B cell (primary cell): ENCODE measurements around the gene NUDT6. TPM values are rescaled to one million over a fixed set of nuclear protein-coding genes. Genes with fewer than 3 reads are reported as not detected.

ENCODE experiments used
- ATAC-seq: fragments of 200-7000 bp; cut with Tn5 transposase; one replicate; pipeline ENCODE4 v1.10.0; 2021; ENCODE audit warnings: low read depth, mild to moderate bottlenecking, moderate number of reproducible peaks, moderate library complexity
- CTCF ChIA-PET: fragments of 350-600 bp; sonication (Branson Sonifier 250); formaldehyde crosslinking; loops from one replicate; lab custom pipeline; 2021; ENCODE audit warnings: antibody characterized with exemption, inconsistent platforms; lab: Charles Lee
- POLR2A ChIA-PET: fragments of 350-600 bp; sonication (Branson Sonifier 250); formaldehyde crosslinking; loops from one replicate; lab custom pipeline; 2021; ENCODE audit warnings: antibody characterized with exemption; lab: Charles Lee
- DNase-seq: peaks from one replicate; pipeline ENCODE4 v3.0.0; 2013
- H2AFZ ChIP-seq: 2 replicates; pipeline ENCODE4 v1.6.1; 2012; ENCODE audit warnings: mild to moderate bottlenecking, low read depth, low read length; ENCODE audit not compliant: insufficient read depth, poor library complexity, severe bottlenecking
- H3K27ac ChIP-seq, 2 donors: 1 replicate in 1 of 2; 2 replicates in 1 of 2; pipeline ENCODE4 v1.5.1; 2012 to 2013; ENCODE audit warnings: low read length in 2 of 2, mild to moderate bottlenecking in 2 of 2, moderate library complexity in 1 of 2
- H3K27me3 ChIP-seq, 4 experiments: fragments of 200-600 bp in 1 of 4; sonication (generic) in 1 of 4; replicated peaks in 1 of 4; 1 replicate in 2 of 4; 2 replicates in 2 of 4; pipeline versions ENCODE4 v1.6.1 to v1.7.0; 2013 to 2016; ENCODE audit warnings: low read length in 3 of 4, mild to moderate bottlenecking in 2 of 4, mixed read lengths in 1 of 4, moderate library complexity in 1 of 4; ENCODE audit not compliant: insufficient read depth in 4 of 4, control insufficient read depth in 3 of 4; ENCODE audit errors: control extremely low read depth in 1 of 4
- H3K36me3 ChIP-seq, 2 experiments: replicated peaks in 1 of 2; 1 replicate in 1 of 2; 2 replicates in 1 of 2; pipeline versions ENCODE4 v1.6.1 to v1.7.1; 2013; ENCODE audit warnings: low read length in 1 of 2; ENCODE audit not compliant: insufficient read depth in 2 of 2, control insufficient read depth in 1 of 2; ENCODE audit errors: control extremely low read depth in 1 of 2, extremely low read depth in 1 of 2
- H3K4me1 ChIP-seq, 2 donors: fragments of 200-600 bp in 1 of 2; sonication (generic) in 1 of 2; 1 replicate in 1 of 2; 2 replicates in 1 of 2; pipeline versions ENCODE4 v1.5.1 to v1.6.1; 2013 to 2017; ENCODE audit warnings: low read length in 2 of 2; ENCODE audit not compliant: control insufficient read depth in 2 of 2, insufficient read depth in 2 of 2
- H3K4me2 ChIP-seq: replicated peaks from 2 replicates; pipeline ENCODE3; 2012; ENCODE audit warnings: mild to moderate bottlenecking, low read depth, low read length; ENCODE audit not compliant: poor library complexity, severe bottlenecking
- H3K4me3 ChIP-seq, 5 experiments: fragments of 200-600 bp in 1 of 5; sonication (generic) in 1 of 5; 1 replicate in 3 of 5; 2 replicates in 2 of 5; pipeline versions ENCODE4 v1.5.1 to v1.7.0; 2011 to 2016; ENCODE audit warnings: low read length in 4 of 5, mild to moderate bottlenecking in 4 of 5, low read depth in 2 of 5, control low read depth in 1 of 5, moderate library complexity in 1 of 5; ENCODE audit not compliant: insufficient read depth in 1 of 5; ENCODE audit errors: control extremely low read depth in 1 of 5, extremely low read depth in 1 of 5
- H3K79me2 ChIP-seq: fragments of 200-600 bp; sonication (generic); one replicate; pipeline ENCODE4 v1.6.0; 2016; ENCODE audit warnings: low read length; ENCODE audit not compliant: control insufficient read depth, insufficient read depth
- H3K9ac ChIP-seq: fragments of 200-600 bp; sonication (generic); 2 replicates; pipeline ENCODE4 v1.6.1; 2017; ENCODE audit warnings: mild to moderate bottlenecking, low read length, moderate library complexity
- H3K9me3 ChIP-seq, 3 donors: one replicate each; pipeline versions ENCODE4 v1.6.1 to v1.7.1; 2013; ENCODE audit warnings: low read length in 2 of 3; ENCODE audit not compliant: control insufficient read depth in 2 of 3, insufficient read depth in 1 of 3; ENCODE audit errors: control extremely low read depth in 1 of 3
- H4K20me1 ChIP-seq: 2 replicates; pipeline ENCODE4 v1.6.0; 2012; ENCODE audit warnings: mild to moderate bottlenecking, low read length; ENCODE audit not compliant: insufficient read depth, control insufficient read depth, poor library complexity, severe bottlenecking
- H3K27ac Mint-ChIP-seq: one replicate; pipeline ENCODE4 v1.8.0; 2021; ENCODE audit warnings: mixed read lengths
- H3K27me3 Mint-ChIP-seq: one replicate; pipeline ENCODE4 v1.8.0; 2021; ENCODE audit warnings: mixed read lengths
- H3K4me1 Mint-ChIP-seq: one replicate; pipeline ENCODE4 v1.8.0; 2021; ENCODE audit warnings: mixed read lengths
- H3K4me3 Mint-ChIP-seq: one replicate; pipeline ENCODE4 v1.8.0; 2021; ENCODE audit warnings: mixed read lengths
- H3K9me3 Mint-ChIP-seq: one replicate; pipeline ENCODE4 v1.8.0; 2022; ENCODE audit warnings: mixed read lengths; ENCODE audit not compliant: insufficient read depth
- EZH2 ChIP-seq: IDR thresholded peaks from 2 replicates; pipeline ENCODE4 v1.6.1; 2012; ENCODE audit warnings: borderline replicate concordance, low read depth, mild to moderate bottlenecking, moderate library complexity, low read length; ENCODE audit not compliant: insufficient read depth, poor library complexity, severe bottlenecking
- WGBS: methylation state at CpG from one replicate; pipeline ENCODE4 v1.1.5; 2013; ENCODE audit warnings: missing lambda C conversion rate; ENCODE audit not compliant: insufficient coverage; 5-methylcytosine and 5-hydroxymethylcytosine counted together
- intact Hi-C: fragments of 100-400 bp; cut with micrococcal nuclease; formaldehyde crosslinking; loops from one replicate; pipeline ENCODE4 v1.10.0; 2022
- polyA plus RNA-seq: library from polyadenylated mRNA; depleted of rRNA; stranded (reverse); fragments of >200 nt; gene quantifications from 2 replicates; pipeline ENCODE4 v1.2.3, GENCODE V29; 2012
- total RNA-seq, 2 donors: library from RNA; stranded (reverse); fragments of 120-200 nt in 1 of 2; gene quantifications; 1 replicate in 1 of 2; 2 replicates in 1 of 2; pipeline versions ENCODE4 v1.2.3 to v1.2.4, GENCODE V29; 2013 to 2022
- TF ChIP-seq, protein P1 (sequence below): fragments of 200-600 bp; IDR thresholded peaks from one replicate; pipeline ENCODE4 v1.8.0; 2022; ENCODE audit warnings: antibody characterized with exemption, mild to moderate bottlenecking

The NUDT6 gene
- total and polyA plus RNA-seq, 2 donors (not counting 1 experiment from before 2014, with no cell fraction given), result 2.4 to 3.4 TPM

DNA sequence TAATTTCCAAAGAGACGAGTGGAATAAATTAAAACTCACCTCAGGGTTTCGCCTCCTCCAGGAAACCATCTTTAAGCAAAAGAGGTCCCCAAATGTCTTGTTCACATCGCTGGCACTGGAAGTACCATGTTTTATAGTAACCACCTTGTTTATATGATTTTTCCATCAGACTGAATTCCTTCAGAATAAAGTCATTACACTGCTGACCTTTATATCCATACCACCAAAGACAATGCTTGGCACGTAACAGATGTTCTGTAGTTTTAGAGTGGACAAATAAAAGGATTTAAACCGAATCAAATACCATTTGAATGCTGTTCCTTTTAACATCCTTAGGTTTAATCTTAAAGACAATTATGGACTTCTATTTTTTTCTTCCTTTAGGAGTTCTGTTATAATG lies 4.7 kb downstream of the NUDT6 start:
- H3K27me3 ChIP-seq, result no peaks in the 10 kb centered on the region
- ChIA-PET CTCF (interaction anchor here (3.4 kb wide), 1 partner anchor 13 kb away, joined by 15 read pairs; no protein-coding TSS in a partner anchor), POLR2A (no interaction called here)
- H2AFZ ChIP-seq, result no peak overlapping the region
- intact Hi-C loops, result no loop called here
- no peaks in the 10 kb centered on the region for H3K27me3 Mint-ChIP-seq
- H3K9ac ChIP-seq, result no peak overlapping the region
- H3K4me3 ChIP-seq, result no peak overlapping the region
- no peak for TF ChIP-seq EZH2
- TF ChIP-seq, protein P1, sequence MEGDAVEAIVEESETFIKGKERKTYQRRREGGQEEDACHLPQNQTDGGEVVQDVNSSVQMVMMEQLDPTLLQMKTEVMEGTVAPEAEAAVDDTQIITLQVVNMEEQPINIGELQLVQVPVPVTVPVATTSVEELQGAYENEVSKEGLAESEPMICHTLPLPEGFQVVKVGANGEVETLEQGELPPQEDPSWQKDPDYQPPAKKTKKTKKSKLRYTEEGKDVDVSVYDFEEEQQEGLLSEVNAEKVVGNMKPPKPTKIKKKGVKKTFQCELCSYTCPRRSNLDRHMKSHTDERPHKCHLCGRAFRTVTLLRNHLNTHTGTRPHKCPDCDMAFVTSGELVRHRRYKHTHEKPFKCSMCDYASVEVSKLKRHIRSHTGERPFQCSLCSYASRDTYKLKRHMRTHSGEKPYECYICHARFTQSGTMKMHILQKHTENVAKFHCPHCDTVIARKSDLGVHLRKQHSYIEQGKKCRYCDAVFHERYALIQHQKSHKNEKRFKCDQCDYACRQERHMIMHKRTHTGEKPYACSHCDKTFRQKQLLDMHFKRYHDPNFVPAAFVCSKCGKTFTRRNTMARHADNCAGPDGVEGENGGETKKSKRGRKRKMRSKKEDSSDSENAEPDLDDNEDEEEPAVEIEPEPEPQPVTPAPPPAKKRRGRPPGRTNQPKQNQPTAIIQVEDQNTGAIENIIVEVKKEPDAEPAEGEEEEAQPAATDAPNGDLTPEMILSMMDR, result no peak
- H3K4me3 Mint-ChIP-seq, result no peak overlapping the region
- H3K4me2 ChIP-seq, result no peak overlapping the region
- H3K4me1 ChIP-seq, result peaks cover 2 to 5% of the 10 kb centered on the region in 2 donors
- ATAC-seq, result no peak
- H3K27ac ChIP-seq, result no peak overlapping the region
- DNase-seq, result no peak
- no peaks in the 10 kb centered on the region for H4K20me1 ChIP-seq
- H3K79me2 ChIP-seq, result no peaks in the 10 kb centered on the region
- WGBS, result 100% methylated on average over 2 of the region's 5 CpGs
- H3K9me3 Mint-ChIP-seq, result no peaks in the 10 kb centered on the region
- H3K9me3 ChIP-seq, result no peaks in the 10 kb centered on the region
- H3K27ac Mint-ChIP-seq, result no peak overlapping the region
- H3K36me3 ChIP-seq, result no peaks in the 10 kb centered on the region
- H3K4me1 Mint-ChIP-seq, result peaks cover 3% of the 10 kb centered on the region

DNA sequence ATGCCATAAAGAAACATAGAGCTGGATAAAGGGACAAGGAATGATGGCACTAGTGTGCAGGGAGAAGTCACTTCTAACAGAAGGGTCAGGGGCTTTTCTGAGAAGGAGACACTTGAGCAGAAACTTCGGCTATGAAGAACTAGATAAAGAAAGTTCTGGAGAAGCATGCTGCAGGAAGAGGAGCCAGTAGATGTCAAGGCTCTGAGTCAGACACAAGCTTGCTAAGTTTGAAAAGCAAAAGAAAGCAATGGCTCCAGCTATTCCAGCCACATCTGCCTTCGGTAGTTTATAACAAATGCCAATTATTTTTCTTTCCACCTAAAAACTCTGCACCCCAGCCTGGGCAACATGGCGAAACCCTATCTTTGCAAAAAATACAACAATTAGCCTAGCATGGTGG lies 7.5 kb downstream of the NUDT6 start:
- H3K27ac Mint-ChIP-seq, result no peak overlapping the region
- DNase-seq, result no peak
- Histone ChIP-seq H3K4me1 (no peaks in the 10 kb centered on the region), H3K4me2 (no peak overlapping the region), H3K27me3 (no peaks in the 10 kb centered on the region), H3K79me2 (no peaks in the 10 kb centered on the region), H3K9me3 (no peaks in the 10 kb centered on the region), H3K27ac (no peak overlapping the region), H2AFZ (no peak overlapping the region), H3K36me3 (no peaks in the 10 kb centered on the region), H3K4me3 (no peak overlapping the region), H3K9ac (no peak overlapping the region), H4K20me1 (no peaks in the 10 kb centered on the region)
- 92% methylated on average over 2 of the region's 3 CpGs for WGBS
- H3K9me3 Mint-ChIP-seq, result no peaks in the 10 kb centered on the region
- TF ChIP-seq, protein P1, result no peak
- TF ChIP-seq EZH2, result no peak
- H3K27me3 Mint-ChIP-seq, result no peaks in the 10 kb centered on the region
- intact Hi-C loops, result loop anchor here (1.0 to 5.0 kb wide), 2 partner anchors 157 to 1013 kb away; no protein-coding TSS in a partner anchor
- ATAC-seq, result no peak
- CTCF ChIA-PET, result interaction anchor here (0.8 to 4.6 kb wide), 14 partner anchors 9 to 1014 kb away, joined by 3 to 65 read pairs (median 4); partner anchors contain the start of gene BBS12
- POLR2A ChIA-PET, result no interaction called here
- no peak overlapping the region for H3K4me3 Mint-ChIP-seq
- H3K4me1 Mint-ChIP-seq, result no peaks in the 10 kb centered on the region
